Hypothalamus (tissue), 51 donors: ENCODE data around the gene IRF4.
"Not testable (repeated sequence)": the region's sequence is repeated elsewhere in the genome, so short reads cannot be mapped to it uniquely, and the experiment has no call there.

Experiments
- DNase-seq, 51 donors: peaks; one replicate each; lab custom pipeline; 2025; lab: John Stamatoyannopoulos, UW

IRF4 gene

DNA sequence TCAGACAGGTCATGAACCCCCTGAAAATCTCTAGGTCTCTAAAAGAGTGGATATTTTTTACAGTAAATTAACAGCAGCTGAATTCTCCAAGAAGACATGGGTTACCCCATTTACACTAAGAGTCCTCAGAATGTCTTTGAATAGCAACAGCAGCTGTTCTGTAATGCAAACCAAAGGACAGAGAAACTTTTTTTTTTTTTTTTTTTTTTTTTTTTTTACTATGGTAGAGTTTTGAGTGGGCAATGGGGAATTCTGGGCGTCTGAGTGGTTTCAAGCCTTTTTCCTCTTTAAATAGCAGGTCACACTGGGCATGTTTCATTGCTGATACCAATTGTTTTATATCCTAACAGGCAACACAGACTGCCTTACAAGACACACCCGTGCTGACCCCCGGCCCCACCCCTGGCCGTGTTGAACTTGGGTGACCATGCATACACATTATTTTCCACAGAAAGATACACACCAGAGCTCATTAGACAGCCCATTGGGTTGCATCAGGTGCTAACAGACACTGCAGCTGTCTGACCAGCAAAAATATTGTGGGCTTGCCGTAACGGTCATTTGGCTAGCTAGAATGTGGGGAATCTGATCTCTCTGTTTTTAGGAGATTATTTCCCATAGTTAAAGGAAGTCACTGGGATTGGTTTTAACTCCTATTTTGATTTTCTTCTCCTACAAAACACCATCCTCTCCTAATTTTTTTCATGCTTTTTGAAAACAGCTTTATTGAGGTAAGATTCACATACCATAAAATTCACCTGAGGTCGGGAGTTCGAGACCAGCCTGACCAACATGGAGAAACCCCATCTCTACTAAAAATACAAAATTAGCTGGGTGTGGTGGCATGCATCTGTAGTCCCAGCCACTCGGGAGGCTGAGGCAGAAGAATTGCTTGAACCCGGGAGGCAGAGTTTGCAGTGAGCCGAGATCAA lies 26.7 kb upstream of the IRF4 start:
- no peak for DNase-seq

DNA sequence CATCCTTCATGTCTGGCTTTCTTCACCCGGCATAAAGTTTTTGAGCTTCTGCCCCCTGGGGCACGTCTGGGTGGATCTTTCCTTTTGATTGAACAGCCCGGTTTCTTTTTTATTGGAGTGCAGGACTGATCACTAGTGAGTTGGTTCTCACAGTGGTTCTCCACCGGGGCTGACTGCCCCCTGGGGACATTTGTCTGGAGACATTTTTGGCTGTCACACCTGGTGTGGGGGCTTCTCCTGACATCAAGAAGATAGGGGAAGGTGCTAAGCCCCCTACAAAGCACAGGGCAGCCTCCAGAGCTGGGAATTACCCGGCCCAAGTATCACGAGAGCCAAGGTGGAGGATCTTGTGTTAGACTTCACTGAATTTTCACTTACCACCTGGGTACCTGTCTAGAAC lies 25.7 kb upstream of the IRF4 start:
- DNase-seq: no peak

DNA sequence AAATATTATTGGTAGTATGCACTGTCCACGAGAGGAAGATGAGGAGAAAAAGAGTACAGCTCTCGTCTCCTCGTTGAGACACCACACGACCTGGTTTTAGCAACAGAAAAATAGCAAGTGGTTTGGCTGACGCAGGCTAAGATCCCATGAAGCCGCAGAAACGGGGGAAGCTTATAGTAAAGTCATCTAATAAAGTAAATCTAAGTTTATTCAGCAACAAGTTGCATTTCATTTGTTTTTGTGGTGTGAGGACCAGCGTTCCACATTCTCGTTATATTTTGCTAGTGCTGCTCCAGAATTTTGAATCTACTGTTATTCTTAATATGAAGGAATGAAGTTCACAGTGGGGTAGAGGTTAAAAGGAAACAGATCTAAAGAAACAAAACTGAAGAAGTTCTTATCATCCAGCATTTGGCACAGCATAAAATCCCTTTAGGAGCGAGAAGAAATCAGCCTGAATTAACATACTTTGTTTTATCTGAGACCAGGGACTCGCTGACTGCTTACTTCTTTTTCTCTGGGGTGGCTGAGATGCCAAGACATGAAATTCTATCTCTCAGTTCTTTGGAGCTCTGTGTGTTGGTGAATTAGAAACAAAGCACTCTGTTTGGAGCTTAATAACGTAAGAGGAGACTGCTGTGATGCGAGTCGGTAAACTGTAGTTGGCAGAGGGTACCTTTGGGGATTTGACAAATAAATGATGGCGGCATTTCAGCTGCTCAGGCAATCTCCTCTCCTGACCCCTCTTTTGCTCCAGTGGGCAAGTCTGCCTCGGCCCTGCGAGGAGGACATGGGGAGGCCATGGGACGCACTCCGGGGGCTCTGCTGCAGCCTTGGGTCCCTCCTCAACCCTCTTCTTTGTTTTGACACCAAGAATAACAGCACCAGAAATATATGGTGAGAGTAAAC lies 24.9 kb upstream of the IRF4 start:
- DNase-seq: no peak

DNA sequence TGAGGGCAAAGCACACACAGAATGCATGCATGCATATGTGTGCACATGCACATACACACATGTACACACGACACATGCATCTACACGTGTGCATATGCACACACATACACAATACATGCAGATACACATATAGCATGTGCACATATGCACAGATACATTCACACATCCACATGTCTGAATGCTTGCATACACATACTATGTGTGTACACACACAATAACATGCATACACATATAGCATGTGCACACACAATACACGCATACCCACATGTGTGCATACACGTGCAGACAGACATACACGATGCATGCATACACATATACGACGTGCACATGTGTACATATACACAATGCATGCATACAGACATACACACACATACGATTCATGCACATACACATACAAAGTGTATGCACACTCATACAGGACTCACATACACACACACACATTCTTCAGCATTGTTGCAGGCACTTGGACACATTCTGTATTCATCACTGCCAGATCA lies 24.2 kb upstream of the IRF4 start:
- DNase-seq: no peak

DNA sequence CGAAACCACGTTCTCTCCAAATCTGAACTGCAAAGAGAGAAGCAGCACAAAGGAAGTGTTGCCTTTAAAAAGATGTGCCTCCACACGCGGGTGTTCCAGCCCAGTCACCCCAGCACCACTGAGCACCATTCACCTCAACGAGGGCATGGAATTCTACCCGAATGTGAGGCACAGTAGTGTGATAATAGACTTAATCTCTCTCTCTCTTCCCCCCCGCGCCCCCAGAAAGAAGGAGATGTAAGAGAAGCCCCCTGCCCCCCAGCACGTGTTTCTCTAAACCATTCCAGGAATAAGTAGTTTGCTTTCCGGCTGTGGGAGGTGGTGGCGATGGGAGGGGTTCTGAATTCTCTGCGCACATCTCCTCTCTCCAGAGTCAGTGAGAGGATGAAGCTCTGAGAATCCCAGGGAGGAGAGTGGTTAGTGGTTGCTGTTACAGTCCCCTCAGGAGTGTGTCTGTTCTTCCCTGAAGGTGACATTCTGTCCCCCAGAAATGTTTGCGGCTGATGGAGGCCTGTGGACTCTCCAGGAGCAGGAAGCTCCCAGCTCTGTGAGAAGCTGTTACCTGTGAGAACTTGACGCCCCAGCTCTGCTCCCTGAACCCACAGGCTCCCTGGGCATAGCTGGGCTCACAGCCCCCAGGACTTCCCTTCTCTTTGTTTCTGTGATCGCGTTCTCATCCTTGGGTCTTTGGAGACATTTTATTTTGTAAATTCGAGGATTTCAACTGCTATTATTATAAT lies 23.5 kb upstream of the IRF4 start:
- DNase-seq: no peak

DNA sequence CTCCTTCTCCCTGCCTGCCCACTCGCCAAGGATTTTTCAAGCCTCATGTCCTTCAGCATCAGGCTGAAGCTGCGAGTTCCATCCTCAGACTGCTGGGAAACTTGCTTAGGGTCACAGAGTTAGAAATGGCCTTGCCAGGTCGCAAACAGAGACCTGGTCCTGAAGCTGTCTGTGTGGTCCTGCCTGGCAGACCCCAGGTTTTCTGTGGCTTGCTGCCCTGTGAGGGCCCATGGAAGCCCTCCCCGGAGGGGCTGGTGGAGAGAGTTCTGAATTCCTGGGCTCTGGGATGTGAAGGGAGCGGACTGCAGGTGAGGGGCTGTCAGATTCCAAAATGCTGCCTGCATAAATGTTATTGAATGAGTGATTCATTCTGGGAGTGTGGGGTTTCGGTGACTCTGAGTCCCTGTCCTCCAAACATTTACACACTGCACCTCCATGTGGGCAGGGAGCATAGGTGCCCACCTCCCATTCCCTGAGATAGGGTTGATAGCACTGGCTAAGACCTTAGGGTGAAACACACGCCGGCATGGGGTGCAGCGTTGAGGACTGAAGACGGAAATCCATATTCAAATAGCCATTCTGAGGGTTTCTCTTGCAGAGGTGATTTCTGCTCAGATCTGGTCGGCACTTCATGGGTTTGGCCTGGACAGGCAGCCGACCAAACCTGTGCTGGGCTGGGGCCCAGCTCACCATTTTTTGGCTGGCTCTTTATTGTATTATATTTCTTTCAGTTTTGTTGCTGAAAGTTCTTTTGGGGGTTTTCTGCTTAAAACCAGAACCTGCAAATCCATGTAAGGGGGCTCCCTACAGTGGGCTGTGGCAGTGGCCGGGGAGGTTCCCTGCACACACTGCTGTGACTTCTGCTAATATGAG lies 21.8 kb upstream of the IRF4 start:
- no peak for DNase-seq

DNA sequence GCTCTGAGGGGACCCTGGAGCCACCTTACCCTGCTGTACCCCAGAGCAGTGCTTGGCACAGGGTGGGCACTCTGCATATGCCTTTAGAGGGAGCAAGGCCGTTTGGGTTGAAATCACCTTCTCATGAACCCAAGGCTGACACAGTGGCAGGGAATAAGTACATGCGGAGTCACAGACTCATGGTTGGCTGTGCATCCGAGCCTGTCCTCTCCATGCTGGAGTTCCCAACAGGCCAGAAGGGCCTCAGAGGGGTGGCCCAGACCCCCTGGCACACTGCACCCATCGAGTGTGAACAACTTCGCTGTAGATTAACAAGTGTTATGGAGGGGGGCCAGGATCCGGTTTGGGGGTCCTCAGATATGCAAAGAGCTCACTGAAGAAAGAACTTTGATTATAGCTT lies 21.0 kb upstream of the IRF4 start:
- DNase-seq: no peak

DNA sequence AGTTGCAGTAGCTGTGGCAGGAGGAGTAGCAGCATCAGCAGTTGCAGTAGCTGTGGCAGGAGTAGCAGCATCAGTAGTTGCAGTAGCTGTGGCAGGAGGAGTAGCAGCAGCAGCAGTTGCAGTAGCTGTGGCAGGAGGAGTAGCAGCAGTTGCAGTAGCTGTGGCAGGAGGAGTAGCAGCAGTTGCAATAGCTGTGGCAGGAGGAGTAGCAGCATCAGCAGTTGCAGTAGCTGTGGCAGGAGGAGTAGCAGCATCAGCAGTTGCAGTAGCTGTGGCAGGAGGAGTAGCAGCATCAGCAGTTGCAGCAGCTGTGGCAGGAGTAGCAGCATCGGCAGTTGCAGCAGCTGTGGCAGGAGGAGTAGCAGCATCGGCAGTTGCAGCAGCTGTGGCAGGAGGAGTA lies 19.7 kb upstream of the IRF4 start:
- DNase-seq: not testable (repeated sequence)

DNA sequence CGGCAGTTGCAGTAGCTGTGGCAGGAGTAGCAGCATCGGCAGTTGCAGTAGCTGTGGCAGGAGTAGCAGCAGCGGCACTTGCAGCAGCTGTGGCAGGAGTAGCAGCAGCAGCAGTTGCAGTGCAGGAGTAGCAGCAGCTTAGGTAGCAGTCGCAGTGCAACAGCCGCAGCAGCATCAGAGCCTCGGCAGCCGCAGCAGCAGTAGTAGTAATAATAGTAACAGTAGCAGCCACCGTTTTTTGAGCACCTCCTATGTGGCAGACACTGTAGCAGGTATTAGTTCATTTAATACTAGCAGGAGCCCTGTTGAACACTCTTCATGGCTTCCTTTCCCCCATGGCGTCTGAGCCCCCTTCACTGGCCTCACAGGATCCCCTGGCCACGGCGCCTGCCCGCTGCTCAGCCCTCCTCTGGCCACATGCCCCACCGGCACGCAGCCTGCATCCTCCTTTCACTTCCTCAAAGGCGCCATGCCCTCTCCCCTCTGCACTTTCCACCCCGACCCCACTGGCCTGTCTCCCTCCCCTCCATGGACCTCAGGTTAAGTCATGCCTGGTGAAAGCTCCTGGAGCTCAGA lies 19.1 kb upstream of the IRF4 start:
- DNase-seq: no peak

DNA sequence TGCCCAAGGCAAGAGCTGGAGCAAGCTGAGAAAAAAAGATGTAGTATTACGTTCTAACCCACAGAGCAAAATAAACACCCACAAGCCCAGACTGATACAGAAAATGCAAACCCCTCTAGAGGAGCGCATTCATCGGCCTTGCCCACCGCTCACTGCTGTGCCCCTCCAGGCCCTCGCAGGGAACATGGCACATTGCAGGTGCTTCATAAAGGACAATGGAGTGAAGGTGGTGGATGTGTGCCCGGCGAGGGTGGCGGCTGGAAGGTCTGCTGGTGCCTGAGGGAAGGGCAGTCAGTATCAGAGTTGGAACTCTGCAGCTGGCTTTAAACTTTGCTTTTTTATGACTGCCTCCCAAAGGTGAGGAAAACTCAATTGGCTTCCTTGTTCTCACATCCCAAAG lies 18.5 kb upstream of the IRF4 start:
- no peak for DNase-seq

DNA sequence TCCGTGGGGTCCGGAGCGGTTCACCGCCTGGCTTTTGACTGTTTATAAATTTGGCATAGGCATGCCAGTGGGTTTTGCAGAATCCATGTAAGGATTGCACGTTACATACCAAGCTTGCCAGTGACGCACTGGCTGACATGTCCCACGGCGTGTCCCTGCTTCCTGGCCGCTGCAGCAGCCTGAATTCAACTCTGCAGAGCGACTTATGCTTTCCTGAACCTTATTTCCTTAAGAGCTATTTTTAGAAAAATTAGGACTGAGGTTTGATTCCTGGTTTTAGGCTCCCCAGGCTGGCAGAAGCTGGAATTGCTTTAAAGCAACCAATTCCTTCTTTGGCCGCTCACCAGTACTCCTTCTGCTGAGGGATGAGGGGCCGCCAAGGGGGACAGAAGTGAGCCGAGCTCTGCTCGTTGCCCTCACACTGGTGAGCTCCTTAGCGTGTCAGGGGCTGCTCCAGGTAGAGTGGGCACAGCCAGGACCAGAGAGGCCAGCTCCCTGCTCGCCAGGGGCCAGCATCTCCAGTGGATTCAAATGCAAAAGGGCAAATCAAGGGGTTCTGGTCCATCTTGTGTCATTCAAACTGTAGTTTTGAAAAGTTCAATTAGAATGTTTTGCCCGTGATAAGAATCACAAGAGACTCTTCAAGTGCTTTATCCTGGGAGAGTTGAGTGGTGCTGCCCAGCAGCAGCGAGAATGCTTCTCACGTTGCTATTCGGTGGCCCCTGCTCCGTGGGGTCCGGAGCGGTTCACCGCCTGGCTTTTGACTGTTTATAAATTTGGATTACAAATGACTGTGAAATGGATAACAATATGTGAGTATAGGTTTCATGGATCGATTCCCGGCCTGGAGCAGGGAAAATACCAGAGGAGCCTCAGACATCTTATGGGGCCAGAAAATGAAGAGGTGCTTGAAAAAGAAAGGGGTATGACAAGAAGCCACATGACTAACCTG lies 17.5 kb upstream of the IRF4 start:
- DNase-seq: no peak

DNA sequence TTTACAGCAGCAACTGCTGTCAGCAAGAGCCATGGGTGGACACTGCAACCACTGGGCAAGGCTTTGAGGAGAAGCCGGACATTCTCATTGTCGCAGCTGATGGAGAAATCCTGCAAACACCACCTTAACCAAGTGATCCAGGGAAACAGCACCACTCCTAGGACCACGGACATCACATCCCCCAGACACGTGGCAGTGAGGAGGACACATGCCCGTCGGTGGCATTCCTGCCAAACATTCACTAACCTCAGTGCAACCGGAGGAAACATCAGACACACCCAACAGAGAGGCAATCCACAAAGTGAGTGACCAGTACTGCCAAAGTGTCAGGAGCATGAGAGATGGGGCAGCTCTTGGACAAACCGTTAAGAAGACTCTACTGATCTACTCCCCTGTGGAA lies 16.6 kb upstream of the IRF4 start:
- DNase-seq: no peak

DNA sequence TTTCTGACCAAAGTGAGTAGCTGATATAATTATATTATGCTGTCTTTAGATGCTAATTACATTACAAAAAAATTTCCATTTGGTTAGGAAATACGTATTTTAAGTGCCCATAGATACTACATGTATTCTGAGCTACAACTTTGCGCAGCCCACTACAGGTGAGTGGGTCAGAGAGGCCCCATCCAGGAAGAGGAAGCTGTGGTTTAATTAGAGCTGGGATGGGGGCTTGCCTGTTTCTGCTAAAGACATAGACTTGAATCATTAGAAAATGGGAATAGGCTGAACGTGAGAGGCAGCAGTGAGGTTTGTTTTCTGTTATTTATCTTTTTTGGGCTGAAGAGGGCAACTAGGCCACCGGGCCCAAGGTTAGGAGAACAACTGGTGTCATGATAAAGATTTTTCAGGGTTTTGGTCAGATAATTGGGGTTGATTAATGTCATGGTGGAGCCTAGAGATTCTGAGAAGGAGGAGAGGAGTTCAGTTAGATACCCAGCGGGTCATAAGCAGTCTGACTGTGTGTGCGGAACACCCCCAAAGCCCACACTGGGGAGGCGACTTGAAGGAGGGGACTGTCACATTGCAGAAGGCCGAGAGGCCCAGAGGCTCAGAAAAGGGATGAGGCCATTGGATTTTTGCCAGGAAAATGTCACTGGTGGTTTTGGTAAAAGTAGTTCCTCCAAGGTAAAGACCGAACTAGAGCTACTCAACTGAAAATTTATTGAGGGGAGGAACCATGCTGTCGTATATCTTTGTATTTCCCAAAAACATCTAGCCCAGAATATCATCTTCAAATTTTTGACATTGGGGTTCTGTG lies 14.5 kb upstream of the IRF4 start:
- no peak for DNase-seq

DNA sequence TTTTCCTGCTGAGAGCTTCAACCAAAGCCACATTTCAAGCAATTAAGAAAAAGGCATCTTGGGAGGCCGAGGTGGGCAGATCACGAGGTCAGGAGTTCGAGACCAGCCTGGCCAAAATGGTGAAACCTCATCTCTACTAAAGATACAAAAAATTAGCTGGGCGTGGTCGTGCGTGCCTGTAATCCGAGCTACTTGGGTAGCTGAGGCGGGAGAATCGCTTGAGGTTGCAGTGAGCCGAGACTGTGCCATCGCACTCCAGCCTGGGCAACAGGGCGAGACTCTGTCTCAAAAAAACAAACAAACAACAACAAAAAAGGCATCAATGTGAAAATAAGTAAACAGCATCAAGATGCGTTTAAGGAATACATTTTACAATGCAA lies 13.9 kb upstream of the IRF4 start:
- DNase-seq: not testable (repeated sequence)

DNA sequence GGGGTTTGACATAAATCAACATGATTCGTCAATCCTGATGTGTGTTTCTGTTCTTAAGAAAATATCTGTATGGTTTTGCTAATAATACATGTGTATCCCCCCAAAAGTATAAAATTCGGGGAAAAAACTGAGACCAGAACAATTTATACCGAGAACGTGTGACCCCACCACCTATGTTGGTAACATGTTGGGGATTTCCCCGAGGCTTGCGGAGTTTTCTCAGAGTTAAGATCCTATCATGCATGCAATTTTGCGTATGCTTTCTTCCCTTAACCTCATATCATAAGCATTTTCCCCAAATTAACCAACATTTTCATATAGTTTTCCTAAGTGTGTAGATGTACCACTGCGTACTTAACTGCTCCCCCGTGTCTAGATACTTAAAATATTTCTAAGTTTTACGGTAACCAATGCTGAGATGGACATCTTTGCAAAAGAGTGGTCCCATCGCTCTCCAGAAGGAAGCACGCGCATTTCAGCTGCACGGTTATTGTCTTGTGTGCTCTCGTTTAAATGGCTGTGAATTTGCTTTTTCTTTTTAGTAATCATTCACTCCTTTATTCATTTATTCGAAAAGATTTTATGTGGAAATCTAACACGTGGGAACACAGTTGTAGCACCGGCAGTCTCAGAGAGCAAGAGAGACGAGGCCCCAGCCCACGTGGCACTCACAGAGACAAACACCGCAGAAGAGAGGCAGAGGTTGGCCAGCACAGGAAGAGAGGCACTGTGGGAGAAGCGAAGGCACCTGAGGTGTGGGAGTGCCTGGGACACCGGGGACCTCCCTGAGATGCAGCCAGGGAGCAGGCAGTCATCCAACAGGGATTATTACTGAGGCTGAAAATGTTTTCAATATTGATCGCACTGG lies 13.2 kb upstream of the IRF4 start:
- no peak for DNase-seq

DNA sequence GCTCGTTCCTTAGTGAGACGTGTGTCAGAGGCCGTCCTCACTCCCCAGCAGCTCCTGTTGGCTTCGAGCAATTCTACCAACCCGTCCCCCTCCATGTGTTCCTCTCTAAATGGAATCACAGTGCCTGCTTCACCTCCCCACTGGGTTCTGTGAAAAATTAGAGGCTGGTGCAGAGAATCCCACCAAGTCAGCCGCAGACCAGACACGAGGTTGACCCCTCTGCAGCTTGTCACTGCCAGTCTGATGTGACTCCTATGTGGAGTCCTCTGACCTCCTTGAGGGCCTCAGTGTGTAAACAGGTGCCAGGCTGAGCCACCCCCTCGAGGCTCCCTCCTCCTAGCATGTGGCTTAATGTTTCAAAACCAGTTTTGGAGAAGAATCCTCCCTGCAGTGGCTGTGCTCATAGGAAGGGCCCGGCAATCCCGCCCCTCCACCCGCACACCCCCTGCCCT lies 12.6 kb upstream of the IRF4 start:
- DNase-seq: no peak
